Suprapubic skin (tissue), 4 donors: ENCODE results near the gene NRXN3. TPM values are rescaled to one million over a fixed set of nuclear protein-coding genes. Genes with fewer than 3 reads are reported as not detected.

Experiments used
- DNase-seq, 2 donors: peaks; one replicate each; pipeline ENCODE4 v3.0.0-alpha.2; 2019; ENCODE audit warnings: low spot score in 2 of 2
- H3K27ac ChIP-seq: fragments of 200-600 bp; sonication (generic); one replicate; pipeline ENCODE4 v1.5.1; 2019
- H3K27me3 ChIP-seq: fragments of 200-600 bp; sonication (generic); one replicate; pipeline ENCODE4 v1.5.1; 2019
- H3K36me3 ChIP-seq: fragments of 200-600 bp; sonication (generic); one replicate; pipeline ENCODE4 v1.5.1; 2019
- H3K4me1 ChIP-seq: fragments of 200-600 bp; sonication (generic); one replicate; pipeline ENCODE4 v1.5.1; 2019
- H3K4me3 ChIP-seq: fragments of 200-600 bp; sonication (generic); one replicate; pipeline ENCODE4 v1.5.1; 2019; ENCODE audit warnings: mild to moderate bottlenecking
- H3K9me3 ChIP-seq: fragments of 200-600 bp; sonication (generic); one replicate; pipeline ENCODE4 v1.5.1; 2019
- EP300 ChIP-seq: sonication (generic); formaldehyde crosslinking; IDR thresholded peaks from one replicate; pipeline ENCODE4 v1.6.1; 2017; ENCODE audit warnings: antibody characterized with exemption
- POLR2A ChIP-seq, 2 donors: fragments of 450-650 bp; IDR thresholded peaks; one replicate each; pipeline ENCODE4 v1.6.1; 2017; ENCODE audit warnings: antibody characterized with exemption in 2 of 2, mild to moderate bottlenecking in 2 of 2, moderate library complexity in 2 of 2
- POLR2AphosphoS5 ChIP-seq, 3 donors: sonication (generic); formaldehyde crosslinking; IDR thresholded peaks; one replicate each; pipeline ENCODE4 v1.6.1; 2017; ENCODE audit warnings: antibody characterized with exemption in 3 of 3
- WGBS: methylation state at CpG from one replicate; pipeline ENCODE4 v1.1.5; 2018; 5-methylcytosine and 5-hydroxymethylcytosine counted together
- total RNA-seq, 4 donors: library from RNA; depleted of rRNA; stranded (reverse); fragments of >200 nt; gene quantifications; one replicate each; pipeline ENCODE4 v1.1.0, GENCODE V29; 2016
- TF ChIP-seq, protein P1 (sequence below), 2 donors: fragments of 200-600 bp in 1 of 2; fragments of 450-650 bp in 1 of 2; sonication (generic) in 1 of 2; IDR thresholded peaks; one replicate each; pipeline ENCODE4 v1.5.1; 2016 to 2019; ENCODE audit warnings: antibody characterized with exemption in 2 of 2, mild to moderate bottlenecking in 1 of 2, moderate library complexity in 1 of 2

The NRXN3 gene
- total RNA-seq, 4 donors from 2014 or later = 0.79 to 4.3 (median 3.3) TPM

DNA sequence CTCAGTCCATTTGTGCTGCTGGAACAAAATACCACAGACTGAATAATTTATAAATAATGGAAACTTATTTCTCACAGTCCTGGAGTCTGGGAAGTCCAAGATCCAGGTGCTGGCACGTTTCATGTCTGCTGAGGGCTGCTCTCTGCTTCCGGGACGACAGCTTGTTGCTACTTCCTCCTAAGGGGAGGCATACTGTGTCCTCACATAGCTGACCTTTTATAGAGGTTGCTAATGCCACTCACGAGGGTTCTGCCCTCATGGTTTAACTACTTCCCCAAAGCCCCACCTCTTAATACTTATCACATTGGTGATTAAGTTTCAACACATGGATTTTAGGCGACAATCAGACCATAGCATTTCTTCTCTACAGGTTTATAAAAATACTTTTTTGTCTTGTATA, 411.1 kb downstream of the NRXN3 start:
- no peak for DNase-seq
- Histone ChIP-seq H3K27ac (no peak overlapping the region), H3K4me3 (no peak overlapping the region), H3K9me3 (no peaks in the 10 kb centered on the region), H3K27me3 (no peaks in the 10 kb centered on the region), H3K4me1 (no peaks in the 10 kb centered on the region), H3K36me3 (no peaks in the 10 kb centered on the region)
- no peak for TF ChIP-seq POLR2A (IDR thresholded peaks at IDR 0.05)
- TF ChIP-seq, protein P1, sequence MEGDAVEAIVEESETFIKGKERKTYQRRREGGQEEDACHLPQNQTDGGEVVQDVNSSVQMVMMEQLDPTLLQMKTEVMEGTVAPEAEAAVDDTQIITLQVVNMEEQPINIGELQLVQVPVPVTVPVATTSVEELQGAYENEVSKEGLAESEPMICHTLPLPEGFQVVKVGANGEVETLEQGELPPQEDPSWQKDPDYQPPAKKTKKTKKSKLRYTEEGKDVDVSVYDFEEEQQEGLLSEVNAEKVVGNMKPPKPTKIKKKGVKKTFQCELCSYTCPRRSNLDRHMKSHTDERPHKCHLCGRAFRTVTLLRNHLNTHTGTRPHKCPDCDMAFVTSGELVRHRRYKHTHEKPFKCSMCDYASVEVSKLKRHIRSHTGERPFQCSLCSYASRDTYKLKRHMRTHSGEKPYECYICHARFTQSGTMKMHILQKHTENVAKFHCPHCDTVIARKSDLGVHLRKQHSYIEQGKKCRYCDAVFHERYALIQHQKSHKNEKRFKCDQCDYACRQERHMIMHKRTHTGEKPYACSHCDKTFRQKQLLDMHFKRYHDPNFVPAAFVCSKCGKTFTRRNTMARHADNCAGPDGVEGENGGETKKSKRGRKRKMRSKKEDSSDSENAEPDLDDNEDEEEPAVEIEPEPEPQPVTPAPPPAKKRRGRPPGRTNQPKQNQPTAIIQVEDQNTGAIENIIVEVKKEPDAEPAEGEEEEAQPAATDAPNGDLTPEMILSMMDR (IDR thresholded peaks at IDR 0.05) = no peak
- WGBS = 33% methylated on average over 5 of the region's 5 CpGs

DNA sequence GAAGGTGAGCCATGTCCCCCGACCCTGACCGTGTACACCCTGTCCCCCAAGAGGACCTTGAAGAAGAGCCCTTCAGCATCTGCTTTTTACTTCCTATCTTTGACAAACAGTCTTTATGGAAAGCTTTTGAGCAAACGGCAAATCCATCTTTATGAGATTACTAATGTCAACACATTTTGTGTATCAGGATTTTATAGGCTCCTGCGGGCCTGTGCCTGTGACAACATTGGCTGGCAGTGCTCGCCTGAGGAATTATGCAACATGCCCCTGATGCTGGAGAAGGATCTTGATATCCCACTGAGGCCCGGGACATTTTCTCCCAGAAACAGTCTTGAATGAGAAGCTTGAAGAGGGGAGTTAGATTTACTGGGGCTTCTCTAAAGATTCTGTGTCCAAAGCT, 416.5 kb downstream of the NRXN3 start:
- Histone ChIP-seq H3K4me3 (no peak overlapping the region), H3K27ac (no peak overlapping the region), H3K27me3 (no peaks in the 10 kb centered on the region), H3K9me3 (no peaks in the 10 kb centered on the region), H3K36me3 (no peaks in the 10 kb centered on the region), H3K4me1 (no peaks in the 10 kb centered on the region)
- TF ChIP-seq POLR2AphosphoS5 (IDR thresholded peaks at IDR 0.05) (no peak), EP300 (no peak), POLR2A (IDR thresholded peaks at IDR 0.05) (no peak)
- TF ChIP-seq, protein P1 (IDR thresholded peaks at IDR 0.05) = no peak
- WGBS = 73% methylated on average over 6 of the region's 6 CpGs
- DNase-seq = no peak

DNA sequence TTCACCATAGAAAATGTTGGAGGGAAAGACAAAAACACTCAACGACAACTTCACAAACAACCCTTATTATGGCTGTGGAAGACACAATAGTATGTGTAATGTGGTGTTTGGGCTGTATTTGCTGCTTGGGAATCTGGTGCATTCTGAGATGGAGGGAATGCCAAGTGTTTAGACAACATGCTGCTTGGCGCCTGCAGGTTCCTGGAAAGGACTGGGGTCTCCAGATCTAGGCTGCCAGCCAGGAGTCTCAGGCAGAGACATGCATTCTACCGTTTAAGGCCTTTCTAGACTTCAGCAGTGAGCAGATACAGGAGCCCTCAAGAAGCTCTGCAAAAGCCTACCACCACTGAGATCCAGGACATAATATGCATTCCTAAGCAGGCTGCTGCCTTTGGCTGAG, 418.7 kb downstream of the NRXN3 start:
- H3K9me3 ChIP-seq = no peaks in the 10 kb centered on the region
- H3K36me3 ChIP-seq = no peaks in the 10 kb centered on the region
- no peak overlapping the region for H3K27ac ChIP-seq
- H3K4me3 ChIP-seq = no peak overlapping the region
- TF ChIP-seq POLR2A (IDR thresholded peaks at IDR 0.05) (no peak), POLR2AphosphoS5 (IDR thresholded peaks at IDR 0.05) (no peak), EP300 (no peak)
- TF ChIP-seq, protein P1 (IDR thresholded peaks at IDR 0.05) = no peak
- no peak for DNase-seq
- H3K27me3 ChIP-seq = peaks cover 1% of the 10 kb centered on the region
- 67% methylated on average over 3 of the region's 3 CpGs for WGBS
- no peaks in the 10 kb centered on the region for H3K4me1 ChIP-seq

DNA sequence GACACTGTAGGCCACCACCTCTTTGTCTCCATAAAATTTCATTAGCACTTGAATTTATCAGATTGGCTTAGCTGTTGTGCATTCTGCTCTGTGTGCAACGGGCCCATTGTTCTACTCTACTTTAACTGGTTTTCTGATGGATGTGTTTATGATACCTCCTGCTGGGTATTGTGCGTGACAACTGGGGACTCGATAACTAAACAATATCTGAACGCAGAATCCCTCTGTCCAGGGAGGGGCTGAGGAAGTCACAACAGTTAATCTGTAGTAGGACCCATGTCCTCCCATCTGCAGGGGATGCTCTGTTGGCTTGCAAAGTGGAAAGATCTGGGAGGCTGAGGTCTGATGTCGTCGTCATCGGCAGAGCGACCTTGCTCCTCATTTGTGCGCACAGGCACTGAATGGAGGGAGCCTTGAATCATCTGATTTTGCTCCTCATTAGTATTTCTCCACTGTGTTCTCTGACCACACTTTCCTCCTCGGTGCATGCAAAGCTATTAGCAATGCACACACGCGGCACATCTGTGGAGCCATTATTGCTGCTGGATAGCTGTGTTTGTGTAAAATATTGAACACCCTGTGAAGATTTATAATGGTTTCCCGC, 422.5 kb downstream of the NRXN3 start:
- 78% methylated on average over 13 of the region's 13 CpGs for WGBS
- Histone ChIP-seq H3K27me3 (peaks cover 3% of the 10 kb centered on the region), H3K27ac (no peak overlapping the region), H3K4me3 (no peak overlapping the region), H3K4me1 (no peaks in the 10 kb centered on the region), H3K36me3 (no peaks in the 10 kb centered on the region), H3K9me3 (no peaks in the 10 kb centered on the region)
- DNase-seq = no peak
- no peak for TF ChIP-seq POLR2A (IDR thresholded peaks at IDR 0.05)
- TF ChIP-seq, protein P1 (IDR thresholded peaks at IDR 0.05) = no peak
- no peak for TF ChIP-seq EP300
- TF ChIP-seq POLR2AphosphoS5 (IDR thresholded peaks at IDR 0.05) = no peak

DNA sequence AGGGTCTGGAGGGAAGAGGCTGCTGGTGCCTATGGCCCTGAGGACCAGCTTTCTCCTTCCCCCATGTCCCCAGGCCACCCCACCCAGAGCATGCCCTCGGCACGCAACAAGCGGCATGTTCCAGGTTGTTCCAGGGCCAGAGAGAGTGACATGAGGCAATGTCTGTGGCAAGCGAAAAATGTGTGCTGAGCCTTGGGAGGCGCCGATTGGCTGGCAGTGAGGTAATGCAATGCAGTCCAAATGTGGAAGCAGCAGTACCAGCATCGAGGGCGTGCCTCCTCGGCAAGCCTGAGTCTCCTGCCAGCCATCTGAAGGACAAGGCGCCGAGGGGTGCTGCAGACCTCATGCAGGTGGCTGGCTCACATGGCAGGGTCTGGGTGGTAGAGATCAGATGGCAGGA, 423.8 kb downstream of the NRXN3 start:
- peaks cover 3% of the 10 kb centered on the region for H3K27me3 ChIP-seq
- H3K9me3 ChIP-seq = no peaks in the 10 kb centered on the region
- no peaks in the 10 kb centered on the region for H3K4me1 ChIP-seq
- H3K27ac ChIP-seq = no peak overlapping the region
- no peaks in the 10 kb centered on the region for H3K36me3 ChIP-seq
- no peak for DNase-seq
- TF ChIP-seq POLR2AphosphoS5 (IDR thresholded peaks at IDR 0.05) = no peak
- TF ChIP-seq EP300 = no peak
- 83% methylated on average over 8 of the region's 11 CpGs for WGBS
- H3K4me3 ChIP-seq = no peak overlapping the region

DNA sequence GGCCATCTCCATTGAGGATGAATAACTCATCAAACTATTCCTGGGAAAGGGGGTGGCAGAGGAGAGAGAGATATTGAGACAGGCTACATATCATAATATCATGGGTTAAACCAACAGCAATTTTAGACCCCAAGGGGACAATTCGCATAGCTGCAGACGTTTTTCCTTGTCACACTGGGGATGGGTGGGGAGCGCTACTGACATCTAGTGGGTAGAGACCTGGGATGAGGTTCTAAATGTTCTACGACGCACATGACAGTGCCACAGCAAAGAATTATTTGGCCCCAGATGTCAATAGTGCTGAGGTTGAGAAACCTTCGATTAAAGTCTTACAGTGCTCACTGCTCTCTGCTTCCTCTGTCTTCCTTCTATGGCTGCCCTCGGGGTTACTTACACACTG, 425.6 kb downstream of the NRXN3 start:
- 50% methylated on average over 7 of the region's 7 CpGs for WGBS
- Histone ChIP-seq H3K27ac (no peak overlapping the region), H3K36me3 (no peaks in the 10 kb centered on the region), H3K9me3 (no peaks in the 10 kb centered on the region), H3K4me3 (no peak overlapping the region), H3K4me1 (no peaks in the 10 kb centered on the region), H3K27me3 (peaks cover 3% of the 10 kb centered on the region)
- TF ChIP-seq, protein P1 (IDR thresholded peaks at IDR 0.05) = no peak
- TF ChIP-seq EP300 = no peak
- no peak for TF ChIP-seq POLR2A (IDR thresholded peaks at IDR 0.05)
- no peak for TF ChIP-seq POLR2AphosphoS5 (IDR thresholded peaks at IDR 0.05)
- DNase-seq = no peak
